ENCODE measurements around the gene LAD1.

LAD1 gene

GRCh38 chr1:201344206-201345080, 54.7 kb downstream of the LAD1 start:
- no peak for TF ChIP-seq CTCF (IDR thresholded peaks at IDR 0.05)
- Histone ChIP-seq H3K4me3 (no peak overlapping the region), H3K27ac (no peak overlapping the region)
- DNase-seq (ENCODE audit: low spot score) = no peak

- TF ChIP-seq CTCF (IDR thresholded peaks at IDR 0.05) = no peak
- no peak for DNase-seq (ENCODE audit: low spot score)
- H3K27ac ChIP-seq = no peak overlapping the region
- no peak overlapping the region for H3K4me3 ChIP-seq
These were observed 57.7 kb downstream of the LAD1 start for GRCh38 chr1:201341377-201341776.

DNA sequence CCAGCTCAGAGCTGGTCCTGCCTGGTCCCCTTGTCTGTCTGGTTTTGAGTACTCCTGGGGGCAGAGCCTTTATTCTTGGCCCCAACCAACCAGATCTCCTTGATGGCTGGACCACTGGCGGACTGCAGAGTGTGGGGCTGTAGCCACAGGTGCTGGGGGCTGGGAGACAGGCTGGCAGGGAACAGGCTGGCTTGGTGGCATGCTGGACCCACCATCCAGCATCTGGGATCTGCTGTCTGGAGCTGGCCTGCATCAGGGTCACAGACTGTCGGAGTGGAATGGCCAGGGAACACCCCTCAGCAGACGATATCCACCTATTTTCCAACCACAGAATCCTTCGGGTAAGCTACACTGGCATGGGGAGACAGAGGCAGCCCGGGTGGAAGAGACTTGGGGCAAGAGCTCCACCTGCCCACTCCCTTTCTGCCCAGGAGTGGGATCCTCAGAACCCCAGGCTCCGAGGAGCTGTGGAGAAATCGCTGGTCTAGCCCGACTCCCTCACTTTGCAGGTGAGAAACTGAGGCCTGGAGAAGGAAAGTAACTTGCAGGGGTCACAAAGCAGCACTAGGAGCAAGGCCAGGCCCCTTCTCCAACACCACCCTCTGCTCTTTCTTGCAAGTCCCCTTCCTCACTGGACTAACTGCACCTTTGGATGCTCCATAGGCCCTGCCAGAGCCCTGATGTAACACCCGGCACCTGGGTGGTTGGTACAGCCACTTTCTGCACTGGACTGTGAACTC, 62.2 kb downstream of the LAD1 start:
- DNase-seq (ENCODE audit: low spot score) = no peak

DNA sequence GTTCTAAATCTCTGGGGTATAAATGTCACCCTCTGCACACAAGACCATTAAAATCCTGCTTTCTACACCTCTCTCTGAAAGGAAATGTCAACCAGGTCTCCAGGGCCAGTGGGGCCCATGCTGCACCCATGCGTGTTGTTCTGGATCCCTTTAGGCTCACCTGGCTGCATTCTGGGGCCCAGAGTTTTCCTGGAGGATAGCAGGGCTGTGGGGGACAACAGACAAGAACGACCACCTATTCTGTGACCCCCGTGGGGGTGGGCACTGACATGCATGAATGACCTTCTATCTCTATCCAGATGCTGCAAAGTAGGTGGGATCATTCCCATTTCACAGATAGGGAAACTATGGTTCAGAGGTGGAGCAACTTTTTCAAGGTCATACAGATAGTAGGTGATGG, 63.2 kb downstream of the LAD1 start:
- H3K27ac ChIP-seq = no peak overlapping the region
- TF ChIP-seq CTCF (IDR thresholded peaks at IDR 0.05) = no peak
- no peak for DNase-seq (ENCODE audit: low spot score)

More for the DNA sequence above, 62.2 kb downstream of the LAD1 start:
- Histone ChIP-seq H3K27ac (no peak overlapping the region), H3K4me3 (no peak overlapping the region)
- no peak for TF ChIP-seq CTCF (IDR thresholded peaks at IDR 0.05)

DNA sequence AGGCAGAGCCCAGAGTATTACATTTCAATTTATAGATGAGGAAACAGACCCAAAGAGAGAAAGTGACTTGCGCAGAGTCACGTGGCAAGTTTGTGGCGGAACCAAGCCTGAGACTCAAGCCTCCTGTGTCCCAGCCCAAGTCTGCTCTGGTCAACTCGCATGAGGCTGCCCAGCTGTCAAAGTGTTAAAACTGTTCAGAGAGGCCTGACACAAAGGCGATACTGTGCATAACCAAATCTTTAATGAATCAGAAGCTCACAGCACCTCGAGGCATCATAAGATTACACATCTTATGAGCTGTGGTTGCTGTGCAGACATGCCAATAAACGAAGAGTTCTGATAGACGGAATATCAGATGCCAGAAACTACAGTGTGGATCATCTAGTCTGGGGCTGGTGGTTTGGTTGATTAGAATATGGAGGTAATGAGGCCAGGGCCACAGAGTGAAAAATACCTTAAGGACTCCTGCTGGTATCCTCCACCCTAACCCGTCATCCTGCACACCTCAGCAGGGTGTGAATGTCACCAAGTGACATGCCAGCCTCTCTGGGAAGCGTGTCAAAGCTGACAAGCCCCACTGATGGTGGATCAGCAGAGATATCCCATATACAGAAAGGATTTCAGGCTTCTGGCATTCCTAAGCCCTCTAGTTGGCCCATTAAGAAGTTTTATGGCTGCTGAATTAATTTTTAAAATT, 63.8 kb downstream of the LAD1 start:
- Histone ChIP-seq H3K4me3 (no peak overlapping the region), H3K27ac (no peak overlapping the region)
- TF ChIP-seq CTCF (IDR thresholded peaks at IDR 0.05) = no peak
- no peak for DNase-seq (ENCODE audit: low spot score)

More for the DNA sequence above, 63.2 kb downstream of the LAD1 start:
- no peak overlapping the region for H3K4me3 ChIP-seq

DNA sequence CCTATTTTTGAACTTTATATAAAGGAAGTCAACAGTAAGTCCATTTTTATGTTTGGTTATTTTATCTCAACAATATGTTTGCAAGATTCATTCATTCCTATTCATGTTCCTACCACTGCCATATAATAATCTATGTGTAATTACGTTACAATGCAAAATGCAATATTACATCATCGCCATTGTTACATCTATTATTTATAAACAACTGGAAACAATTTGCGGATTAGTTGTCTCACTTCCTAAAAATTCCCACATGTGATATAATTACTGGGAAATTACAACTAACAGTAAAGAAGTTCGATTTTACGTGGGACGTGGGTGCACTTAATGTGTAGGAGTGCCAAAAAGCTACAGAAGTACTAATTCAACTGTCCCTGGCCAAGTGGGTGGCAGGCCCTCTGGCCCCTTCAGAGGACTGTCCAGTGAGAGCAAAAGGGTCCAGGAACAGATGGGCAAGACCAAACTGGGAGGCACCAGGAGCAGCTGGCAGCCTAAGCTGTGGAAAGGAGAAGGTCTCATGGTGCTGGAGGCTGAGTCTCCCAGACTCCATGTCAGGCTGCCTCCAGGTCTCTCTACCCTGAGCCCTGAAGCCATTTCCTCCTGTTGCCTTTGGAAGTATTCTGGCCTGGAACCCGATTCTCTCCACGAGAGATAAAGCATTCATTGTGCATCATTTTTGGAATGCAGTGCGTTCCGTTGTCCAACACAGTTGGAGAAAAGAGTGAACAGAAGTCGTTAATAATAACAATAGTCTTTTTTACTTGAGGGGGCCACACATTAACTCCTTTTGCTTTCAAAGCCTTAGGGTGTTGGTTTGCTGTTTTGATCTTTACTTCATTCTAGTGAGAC, 64.6 kb downstream of the LAD1 start:
- no peak for TF ChIP-seq CTCF (IDR thresholded peaks at IDR 0.05)
- Histone ChIP-seq H3K27ac (no peak overlapping the region), H3K4me3 (no peak overlapping the region)
- DNase-seq (ENCODE audit: low spot score) = no peak
